Neuronal stem cell (in vitro differentiated cells): ENCODE results near the gene PDCD7.

Source experiments
- DNase-seq: peaks from one replicate; pipeline ENCODE4 v3.0.0-alpha.2; 2013; ENCODE audit warnings: low spot score
- H2AFZ ChIP-seq: one replicate; pipeline ENCODE4 v1.6.1; 2013; ENCODE audit warnings: mild to moderate bottlenecking, low read length, inconsistent platforms
- H2AK5ac ChIP-seq: 2 replicates; pipeline ENCODE4 v1.6.1; 2013; ENCODE audit warnings: low read depth, mild to moderate bottlenecking, inconsistent platforms, low read length, moderate library complexity, mixed read lengths
- H2BK120ac ChIP-seq: 2 replicates; pipeline ENCODE4 v1.6.1; 2013; ENCODE audit warnings: low read depth, mild to moderate bottlenecking, inconsistent platforms, low read length, moderate library complexity, mixed read lengths
- H2BK12ac ChIP-seq: one replicate; pipeline ENCODE4 v1.6.1; 2013; ENCODE audit warnings: low read length, inconsistent platforms
- H2BK15ac ChIP-seq: 2 replicates; pipeline ENCODE4 v1.6.1; 2013; ENCODE audit warnings: mild to moderate bottlenecking, low read length, inconsistent platforms, mixed read lengths
- H2BK5ac ChIP-seq: one replicate; pipeline ENCODE4 v1.6.1; 2013; ENCODE audit warnings: inconsistent platforms, mild to moderate bottlenecking, low read length, moderate library complexity
- H3K14ac ChIP-seq: one replicate; pipeline ENCODE4 v1.6.1; 2013; ENCODE audit warnings: low read length, inconsistent platforms
- H3K18ac ChIP-seq: 2 replicates; pipeline ENCODE4 v1.6.1; 2013; ENCODE audit warnings: low read length, inconsistent platforms
- H3K23ac ChIP-seq: 2 replicates; pipeline ENCODE4 v1.6.1; 2013; ENCODE audit warnings: low read depth, mild to moderate bottlenecking, mixed read lengths, low read length, inconsistent platforms; ENCODE audit not compliant: poor library complexity
- H3K27ac ChIP-seq: replicated peaks from 3 replicates; pipeline ENCODE4 v1.5.1; 2013; ENCODE audit warnings: low read length, inconsistent platforms
- H3K27me3 ChIP-seq, 3 experiments: 2 replicates each; pipeline ENCODE4 v1.6.1; 2013; ENCODE audit warnings: low read length in 3 of 3, mild to moderate bottlenecking in 2 of 3, inconsistent platforms in 1 of 3, low read depth in 1 of 3, mixed read lengths in 1 of 3, moderate library complexity in 1 of 3; ENCODE audit not compliant: control insufficient read depth in 3 of 3, insufficient read depth in 3 of 3
- H3K36me3 ChIP-seq, 2 donors: replicated peaks in 1 of 2; 2 replicates each; pipeline ENCODE4 v1.6.1; 2013; ENCODE audit warnings: low read length in 2 of 2; ENCODE audit not compliant: control insufficient read depth in 2 of 2, insufficient read depth in 2 of 2
- H3K4ac ChIP-seq: 2 replicates; pipeline ENCODE4 v1.6.1; 2013; ENCODE audit warnings: inconsistent platforms, mild to moderate bottlenecking, low read length, moderate library complexity
- H3K4me1 ChIP-seq, 2 donors: 1 replicate in 1 of 2; 2 replicates in 1 of 2; pipeline ENCODE4 v1.6.1; 2013; ENCODE audit warnings: low read length in 2 of 2, low read depth in 1 of 2; ENCODE audit not compliant: control insufficient read depth in 2 of 2, insufficient read depth in 1 of 2
- H3K4me2 ChIP-seq: one replicate; pipeline ENCODE4 v1.6.1; 2013; ENCODE audit warnings: mild to moderate bottlenecking, low read length, inconsistent platforms; ENCODE audit not compliant: insufficient read depth, poor library complexity, severe bottlenecking
- H3K4me3 ChIP-seq, 2 donors: 2 replicates each; pipeline ENCODE4 v1.5.1; 2013; ENCODE audit warnings: low read length in 2 of 2, mild to moderate bottlenecking in 2 of 2, inconsistent platforms in 1 of 2, moderate library complexity in 1 of 2
- H3K79me1 ChIP-seq: one replicate; pipeline ENCODE4 v1.6.1; 2013; ENCODE audit warnings: low read depth, mild to moderate bottlenecking, inconsistent platforms, low read length, moderate library complexity
- H3K9ac ChIP-seq: one replicate; pipeline ENCODE4 v1.6.1; 2013; ENCODE audit warnings: mild to moderate bottlenecking, low read depth, low read length, inconsistent platforms; ENCODE audit not compliant: poor library complexity
- H3K9me3 ChIP-seq, 2 donors: replicated peaks in 1 of 2; 2 replicates each; pipeline versions ENCODE3 to v1.6.1; 2013; ENCODE audit warnings: low read length in 2 of 2, mild to moderate bottlenecking in 2 of 2, inconsistent platforms in 1 of 2, low read depth in 1 of 2, mixed read lengths in 1 of 2, moderate library complexity in 1 of 2; ENCODE audit not compliant: control insufficient read depth in 2 of 2, insufficient read depth in 1 of 2
- H4K8ac ChIP-seq: one replicate; pipeline ENCODE4 v1.6.1; 2013; ENCODE audit warnings: low read depth, mild to moderate bottlenecking, inconsistent platforms, low read length, moderate library complexity
- H4K91ac ChIP-seq: one replicate; pipeline ENCODE4 v1.6.1; 2013; ENCODE audit warnings: low read length, low read depth, mild to moderate bottlenecking, inconsistent platforms; ENCODE audit not compliant: poor library complexity
- WGBS, 2 donors: extraction: QIAGEN DNeasy Blood & Tissue Kit; methylation state at CpG; one replicate each; pipeline ENCODE4 v1.1.7; 2013; ENCODE audit warnings: missing lambda C conversion rate in 2 of 2, mixed read lengths in 1 of 2; ENCODE audit not compliant: insufficient read length in 2 of 2, insufficient replicate concordance in 1 of 2; ENCODE audit errors: extremely low coverage in 2 of 2; 5-methylcytosine and 5-hydroxymethylcytosine counted together

Gene PDCD7

GRCh38 chr15:65102912-65103311 is 30.7 kb downstream of the PDCD7 start:
- no peak overlapping the region for H3K4me2 ChIP-seq

GRCh38 chr15:65101891-65102708 is 31.5 kb downstream of the PDCD7 start:
- Histone ChIP-seq H3K27me3 (peaks cover 0 to 9% (median 0%) of the 10 kb centered on the region in 3 experiments), H3K18ac (peak overlapping the region; percentile 80), H4K8ac (no peak overlapping the region), H2BK120ac (no peak overlapping the region), H2BK5ac (no peak overlapping the region), H3K9me3 (no peaks in the 10 kb centered on the region), H3K27ac (no peak overlapping the region), H2AFZ (no peak overlapping the region), H4K91ac (no peak overlapping the region), H2BK15ac (peak overlapping the region; percentile 60), H3K79me1 (peaks cover 2% of the 10 kb centered on the region), H3K14ac (peak overlapping the region; percentile 86), H3K9ac (peak overlapping the region; percentile 78), H2BK12ac (no peak overlapping the region), H3K4me3 (peak overlapping the region in 1 of 2 donors; percentile 71), H3K36me3 (peaks cover 4 to 54% of the 10 kb centered on the region in 2 donors), H2AK5ac (peak overlapping the region; percentile 61), H3K4me2 (peak overlapping the region; percentile 79), H3K4me1 (peaks cover 0 to 3% of the 10 kb centered on the region in 2 donors), H3K4ac (no peak overlapping the region), H3K23ac (peak overlapping the region; percentile 82)
- no peak for DNase-seq
- no CpG with 5 or more reads among the region's 75 CpGs for WGBS, 2 donors

More at GRCh38 chr15:65102912-65103311, 30.7 kb downstream of the PDCD7 start:
- Histone ChIP-seq H2BK12ac (no peak overlapping the region), H3K36me3 (peaks cover 4 to 50% of the 10 kb centered on the region in 2 donors), H4K8ac (no peak overlapping the region), H3K4ac (no peak overlapping the region), H3K79me1 (peaks cover 2% of the 10 kb centered on the region), H3K14ac (no peak overlapping the region), H3K4me1 (peaks cover 0 to 3% of the 10 kb centered on the region in 2 donors), H3K4me3 (no peak overlapping the region), H3K18ac (no peak overlapping the region), H2BK120ac (no peak overlapping the region), H3K23ac (no peak overlapping the region), H3K27ac (no peak overlapping the region), H3K9ac (no peak overlapping the region), H4K91ac (no peak overlapping the region), H2BK5ac (no peak overlapping the region), H2BK15ac (no peak overlapping the region), H2AK5ac (no peak overlapping the region), H3K9me3 (no peaks in the 10 kb centered on the region), H2AFZ (no peak overlapping the region), H3K27me3 (peaks cover 0 to 9% (median 0%) of the 10 kb centered on the region in 3 experiments)
- no peak for DNase-seq
- WGBS, 2 donors = no CpG with 5 or more reads among the region's 3 CpGs

- no peak overlapping the region for H3K9ac ChIP-seq
- no peak overlapping the region for H2BK15ac ChIP-seq
- H3K4ac ChIP-seq = no peak overlapping the region
- H3K27ac ChIP-seq = no peak overlapping the region
- H2BK120ac ChIP-seq = no peak overlapping the region
- peak overlapping the region in 1 of 2 donors; percentile 68 for H3K4me3 ChIP-seq
- H3K23ac ChIP-seq = no peak overlapping the region
- no peak overlapping the region for H2BK5ac ChIP-seq
- no peak overlapping the region for H2AFZ ChIP-seq
- no peak overlapping the region for H2AK5ac ChIP-seq
- WGBS, 2 donors = no CpG with 5 or more reads among the region's 9 CpGs
- peak overlapping the region; percentile 31 for H3K14ac ChIP-seq
- H3K27me3 ChIP-seq = peaks cover 0 to 9% (median 0%) of the 10 kb centered on the region in 3 experiments
- H4K8ac ChIP-seq = no peak overlapping the region
- H3K4me2 ChIP-seq = peak overlapping the region; percentile 79
- peak; percentile 88 for DNase-seq
- H3K79me1 ChIP-seq = peaks cover 2% of the 10 kb centered on the region
- H3K36me3 ChIP-seq = peaks cover 4 to 54% of the 10 kb centered on the region in 2 donors
- no peak overlapping the region for H2BK12ac ChIP-seq
- H3K18ac ChIP-seq = peak overlapping the region; percentile 80
- peaks cover 0 to 3% of the 10 kb centered on the region in 2 donors for H3K4me1 ChIP-seq
- no peaks in the 10 kb centered on the region for H3K9me3 ChIP-seq
- no peak overlapping the region for H4K91ac ChIP-seq
These were observed 32.2 kb downstream of the PDCD7 start for GRCh38 chr15:65101411-65101890.

- no peak for DNase-seq
- no peak overlapping the region for H3K18ac ChIP-seq
- no peak overlapping the region for H3K4ac ChIP-seq
- no peak overlapping the region for H3K23ac ChIP-seq
- H3K14ac ChIP-seq = no peak overlapping the region
- H3K79me1 ChIP-seq = peaks cover 2% of the 10 kb centered on the region
- H2BK120ac ChIP-seq = no peak overlapping the region
- no peak overlapping the region for H4K8ac ChIP-seq
- no CpG with 5 or more reads among the region's 7 CpGs for WGBS, 2 donors
- no peak overlapping the region for H3K9ac ChIP-seq
- peaks cover 0 to 9% (median 0%) of the 10 kb centered on the region in 3 experiments for H3K27me3 ChIP-seq
- H3K4me2 ChIP-seq = no peak overlapping the region
- no peak overlapping the region for H3K27ac ChIP-seq
- H3K9me3 ChIP-seq = no peaks in the 10 kb centered on the region
- no peak overlapping the region for H2AFZ ChIP-seq
- H3K36me3 ChIP-seq = peaks cover 4 to 45% of the 10 kb centered on the region in 2 donors
- H3K4me1 ChIP-seq = peaks cover 0 to 3% of the 10 kb centered on the region in 2 donors
- H3K4me3 ChIP-seq = no peak overlapping the region
- no peak overlapping the region for H2BK12ac ChIP-seq
- no peak overlapping the region for H2BK5ac ChIP-seq
- no peak overlapping the region for H2BK15ac ChIP-seq
- H4K91ac ChIP-seq = no peak overlapping the region
- no peak overlapping the region for H2AK5ac ChIP-seq
These were observed 33.2 kb downstream of the PDCD7 start for GRCh38 chr15:65100442-65100841.
